CD14-positive monocyte (primary cell): ENCODE data around the gene TOMM20. TPM values are rescaled to one million over a fixed set of nuclear protein-coding genes. Genes with fewer than 3 reads are reported as not detected.

Experiments used
- polyA plus RNA-seq, 3 donors: library from polyadenylated mRNA; depleted of rRNA in 1 of 3; unstranded in 2 of 3; stranded (reverse) in 1 of 3; fragments of 300-500 nt in 2 of 3; fragments of >200 nt in 1 of 3; fragmentation: Illumina TruSeq in 2 of 3; gene quantifications; 1 replicate in 2 of 3; 2 replicates in 1 of 3; pipeline ENCODE4 v1.2.3, GENCODE V29; 2012 to 2021
- small RNA-seq: library from RNA; depleted of rRNA; stranded (forward); fragments of <200 nt; gene quantifications from one replicate; pipeline ENCODE3, GENCODE V24; 2012; ENCODE audit warnings: low read depth; ENCODE audit not compliant: insufficient read length

The TOMM20 gene
- polyA plus RNA-seq, 3 donors, result 26.5 to 34.8 (median 31.5) TPM

Small RNAs within 50 kb of the gene (small RNA-seq; reads per million reads assigned to genes)
- gene AL732292.1 (not detected), gene SNORA14B (140 reads per million, percentile 97 among the genes with 10 or more reads in this experiment)

Other genes with a start within 250 kb of the TOMM20 start
- 10 to 100 TPM; 20.5 to 25.7 (median 22.5) TPM for gene RBM34, start 32.4 kb upstream of the TOMM20 start, polyA plus RNA-seq
- gene ARID4B, start 199.3 kb upstream of the TOMM20 start, polyA plus RNA-seq, result 10 to 100 TPM in 2 of 3 donors, 1 to 10 TPM in 1; 9.3 to 15.4 (median 11.1) TPM
- gene GGPS1, start 199.7 kb upstream of the TOMM20 start, polyA plus RNA-seq, result 10 to 100 TPM in 2 of 3 donors, 1 to 10 TPM in 1; 7.9 to 53.0 (median 45.8) TPM
- gene TBCE, start 238.6 kb upstream of the TOMM20 start, polyA plus RNA-seq, result 10 to 100 TPM; 15.4 to 19.4 (median 17.6) TPM